Kidney (tissue), 14 donors: ENCODE results near the gene DACT3. TPM values are rescaled to one million over a fixed set of nuclear protein-coding genes. Genes with fewer than 3 reads are reported as not detected.
A peak's percentile ranks its signal among the peaks of the same experiment; 100 is the strongest.

Experiments
- DNase-seq, 5 donors: peaks; one replicate each; pipeline ENCODE4 v3.0.0-alpha.2; 2013 to 2020
- FAIRE-seq: peaks from 2 replicates; lab custom pipeline; 2012; peaks lifted over from hg19 to GRCh38; lab: Jason Lieb, UNC
- H3K27ac ChIP-seq, 2 donors: one replicate each; pipeline ENCODE4 v1.7.0; 2013; ENCODE audit warnings: low read depth in 2 of 2, low read length in 2 of 2, inconsistent platforms in 1 of 2
- H3K27me3 ChIP-seq: one replicate; pipeline ENCODE4 v1.7.1; 2013; ENCODE audit warnings: low read length, inconsistent platforms; ENCODE audit not compliant: control insufficient read depth, insufficient read depth
- H3K36me3 ChIP-seq, 3 donors: one replicate each; pipeline versions ENCODE4 v1.7.0 to v1.7.1; 2013; ENCODE audit warnings: low read length in 3 of 3, control low read depth in 1 of 3, inconsistent platforms in 1 of 3; ENCODE audit not compliant: insufficient read depth in 3 of 3, control insufficient read depth in 2 of 3
- H3K4me1 ChIP-seq, 3 donors: one replicate each; pipeline versions ENCODE4 v1.7.0 to v1.7.1; 2013; ENCODE audit warnings: low read length in 3 of 3, inconsistent platforms in 1 of 3, low read depth in 1 of 3; ENCODE audit not compliant: control insufficient read depth in 2 of 3, insufficient read depth in 2 of 3
- H3K4me3 ChIP-seq, 3 donors: one replicate each; pipeline versions ENCODE4 v1.7.0 to v1.8.1; 2013; ENCODE audit warnings: low read length in 3 of 3, control low read depth in 1 of 3, inconsistent platforms in 1 of 3
- H3K9ac ChIP-seq, 3 donors: one replicate each; pipeline versions ENCODE4 v1.7.0 to v1.7.1; 2013; ENCODE audit warnings: low read length in 3 of 3, control low read depth in 1 of 3, inconsistent platforms in 1 of 3
- H3K9me3 ChIP-seq, 3 donors: one replicate each; pipeline versions ENCODE4 v1.7.0 to v1.7.1; 2013; ENCODE audit warnings: low read length in 3 of 3, control low read depth in 1 of 3, inconsistent platforms in 1 of 3; ENCODE audit not compliant: control insufficient read depth in 2 of 3, insufficient read depth in 1 of 3
- CTCF ChIP-seq: IDR thresholded peaks from 3 replicates; pipeline ENCODE4 v1.5.1; 2012; ENCODE audit warnings: mild to moderate bottlenecking, moderate library complexity, borderline replicate concordance; ENCODE audit not compliant: insufficient read depth; ENCODE audit errors: extremely low read depth
- intact Hi-C: fragments of 100-400 bp; cut with DNase I; formaldehyde crosslinking; loops from one replicate; pipeline ENCODE4 v1.11.1; 2022
- polyA plus RNA-seq: library from polyadenylated mRNA; stranded (reverse); fragments of 350-450 nt; fragmentation: Illumina TruSeq; extraction: RNeasy Lipid Tissue Mini Kit (QIAGEN cat#74804); gene quantifications from one replicate; pipeline ENCODE4 v1.2.3, GENCODE V29; 2014; ENCODE audit warnings: low read depth, low replicate concordance; ENCODE audit not compliant: insufficient read depth
- total RNA-seq: library from RNA; stranded (reverse); fragmentation: NEBNext Ultra II Directional; extraction: Animal tissue kit (Norgen Biotek cat#: 25700); gene quantifications from one replicate; pipeline ENCODE4 v1.2.1, GENCODE V29; 2021
- donor health status: control.
- donor health status: control.
- donor health status: control.
- donor health status: control.
- donor health status: control.
- donor health status: DM: yes; HTN: yes; CAD: no.
- donor health status: Normal renal cell carcinoma (clear cell type).

Gene DACT3
- total and polyA plus RNA-seq, 2 donors from 2014 or later = 5.4 to 10.4 TPM

GRCh38 chr19:46634656-46635218, 26.2 kb downstream of the DACT3 start:
- no peak for TF ChIP-seq CTCF
- FAIRE-seq (no peak), DNase-seq (peak in 1 of 5 donors; percentile 79)
- H3K4me1 ChIP-seq = peaks cover 0 to 22% (median 5%) of the 10 kb centered on the region in 3 donors
- no peak overlapping the region for H3K27ac ChIP-seq
- peaks cover 11% of the 10 kb centered on the region for H3K27me3 ChIP-seq
- H3K36me3 ChIP-seq = no peaks in the 10 kb centered on the region
- intact Hi-C loops = no loop called here
- H3K4me3 ChIP-seq = no peak overlapping the region
- no peak overlapping the region for H3K9ac ChIP-seq
- H3K9me3 ChIP-seq = no peaks in the 10 kb centered on the region

- no peak for TF ChIP-seq CTCF
- no peak overlapping the region for H3K27ac ChIP-seq
- H3K36me3 ChIP-seq = no peaks in the 10 kb centered on the region
- intact Hi-C loops = no loop called here
- H3K4me3 ChIP-seq = peak overlapping the region; percentile 25 to 39 (median 30)
- no peak overlapping the region for H3K9ac ChIP-seq
- FAIRE-seq (no peak), DNase-seq (peak; percentile 74 to 96 (median 88))
- no peaks in the 10 kb centered on the region for H3K9me3 ChIP-seq
- H3K4me1 ChIP-seq = peaks cover 0 to 20% (median 5%) of the 10 kb centered on the region in 3 donors
- peaks cover 11% of the 10 kb centered on the region for H3K27me3 ChIP-seq
Measured at GRCh38 chr19:46634045-46634655, 26.8 kb downstream of the DACT3 start.

- Histone ChIP-seq H3K4me3 (no peak overlapping the region), H3K9me3 (no peaks in the 10 kb centered on the region), H3K9ac (no peak overlapping the region), H3K27me3 (peaks cover 11% of the 10 kb centered on the region), H3K4me1 (peaks cover 0 to 12% (median 5%) of the 10 kb centered on the region in 3 donors), H3K27ac (no peak overlapping the region), H3K36me3 (no peaks in the 10 kb centered on the region)
- no peak for TF ChIP-seq CTCF
- no peak for FAIRE-seq
- intact Hi-C loops = no loop called here
- no peak for DNase-seq
Measured at GRCh38 chr19:46633130-46633529, 27.9 kb downstream of the DACT3 start.
